Nucleus accumbens (tissue), 56 donors: ENCODE results near the gene PLXNA3.

ENCODE experiments used
- DNase-seq, 56 donors: peaks; one replicate each; lab custom pipeline; 2025; lab: John Stamatoyannopoulos, UW

PLXNA3 gene

DNA sequence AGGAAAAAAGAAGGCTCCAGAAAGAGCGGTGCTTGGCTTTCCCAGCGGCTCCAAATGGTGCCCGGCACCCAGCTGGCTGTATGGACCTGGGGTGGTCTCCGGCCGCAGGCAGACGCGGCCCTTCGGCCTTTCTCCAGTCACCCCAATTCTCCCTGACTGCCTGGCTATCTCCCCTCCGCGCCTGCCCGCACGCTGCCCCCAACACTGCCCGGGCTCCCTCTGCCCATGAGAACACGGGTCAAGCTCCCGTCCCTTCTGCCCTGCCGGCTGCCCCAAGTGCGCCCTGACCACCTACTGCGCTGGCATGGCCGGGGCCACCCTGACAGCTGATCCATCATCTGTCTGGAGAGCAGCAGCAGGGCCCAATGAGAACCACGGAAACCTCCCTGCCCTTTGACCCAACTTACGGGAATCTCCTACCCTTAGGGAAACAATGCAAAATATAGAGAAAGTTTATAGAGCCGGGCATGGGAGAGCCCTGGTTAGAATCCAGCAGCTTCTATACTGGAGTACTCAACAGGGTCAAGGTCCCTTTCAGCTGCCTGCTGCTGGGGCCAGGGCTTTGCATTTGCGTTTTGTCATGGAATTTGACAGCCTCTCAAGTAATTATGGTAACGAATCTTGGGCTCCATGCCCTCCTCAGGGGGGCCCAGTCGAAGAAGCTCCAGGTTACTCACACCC lies 59.2 kb downstream of the PLXNA3 start:
- DNase-seq = peak in 17 of 56 donors; percentile 6 to 58 (median 31)

DNA sequence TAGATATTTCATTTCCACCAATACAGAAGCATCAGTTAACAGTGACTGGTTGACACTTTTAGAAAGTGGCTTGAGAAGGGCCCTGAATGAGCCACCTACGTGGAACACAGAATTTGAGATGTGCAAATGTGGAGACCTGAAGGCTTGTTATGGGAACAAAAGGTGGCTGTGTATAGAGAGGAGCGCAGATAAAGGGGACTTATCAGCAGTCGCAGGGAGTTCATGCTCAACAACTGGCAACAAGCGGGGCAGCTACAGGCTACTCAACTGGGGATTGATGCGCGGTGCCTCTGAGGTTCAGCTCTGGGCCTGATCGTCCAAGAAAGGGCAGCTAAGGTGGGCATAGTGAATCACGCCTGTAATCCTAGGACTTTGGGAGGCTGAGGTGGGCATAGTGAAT lies 61.3 kb downstream of the PLXNA3 start:
- DNase-seq = no peak

GRCh38 chrX:154525606-154526490 lies 67.8 kb downstream of the PLXNA3 start:
- no peak for DNase-seq

DNA sequence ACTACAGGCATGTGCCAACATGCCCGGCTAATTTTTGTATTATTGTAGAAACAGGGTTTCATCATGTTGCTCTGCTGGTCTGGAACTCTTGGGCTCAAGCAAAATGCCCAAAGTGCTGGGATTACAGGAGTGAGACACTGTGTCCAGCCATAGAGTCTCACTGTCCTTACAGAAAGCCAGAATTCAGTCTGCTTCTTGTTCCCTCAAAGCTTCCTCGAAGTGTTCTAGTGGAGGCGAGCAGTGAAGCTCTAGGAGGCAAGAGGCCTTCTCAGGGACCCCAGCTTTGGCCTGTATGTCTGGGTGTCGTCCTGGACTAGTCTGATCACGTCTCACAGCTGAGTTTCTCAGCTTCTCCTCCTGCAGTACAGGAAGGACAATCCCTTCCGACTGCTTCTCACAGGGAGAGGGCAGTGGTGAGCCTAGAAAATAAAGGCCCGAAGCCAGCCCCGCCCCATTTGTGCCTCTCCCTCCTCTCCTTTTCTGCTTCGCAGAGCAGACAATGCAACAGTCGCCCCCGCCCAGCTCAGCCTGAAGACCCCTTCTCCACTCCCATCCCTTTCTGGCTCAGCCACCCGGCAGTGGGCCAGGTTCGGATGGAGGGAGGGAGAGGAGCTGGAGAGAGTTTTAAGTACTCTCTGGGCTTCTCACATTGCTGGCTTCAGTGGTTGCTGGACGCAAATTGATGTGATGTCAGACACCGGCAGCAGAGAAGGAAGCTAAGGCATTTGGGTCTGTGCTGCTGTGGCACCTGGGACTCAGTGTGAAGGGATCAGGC lies 69.0 kb downstream of the PLXNA3 start:
- peak in 50 of 56 donors; percentile 1 to 76 (median 50) for DNase-seq
